Mammary epithelial cell (primary cell): Measurements from ENCODE around the gene CAMKK2.

Source experiments
- EZH2 ChIP-seq: IDR thresholded peaks from 2 replicates; pipeline ENCODE4 v1.6.1; 2012; ENCODE audit warnings: low read length, inconsistent platforms, borderline replicate concordance
- TF ChIP-seq, protein P1 (sequence below), 2 donors: IDR thresholded peaks in 1 of 2; conservative IDR thresholded peaks in 1 of 2; 2 replicates each; pipeline ENCODE4 v1.5.1; 2011 to 2012; ENCODE audit warnings: inconsistent platforms in 2 of 2, low read length in 2 of 2, mild to moderate bottlenecking in 2 of 2, control low read depth in 1 of 2, low read depth in 1 of 2; ENCODE audit not compliant: insufficient read depth in 1 of 2; ENCODE audit errors: extremely low read depth in 1 of 2

- TF ChIP-seq, protein P1, sequence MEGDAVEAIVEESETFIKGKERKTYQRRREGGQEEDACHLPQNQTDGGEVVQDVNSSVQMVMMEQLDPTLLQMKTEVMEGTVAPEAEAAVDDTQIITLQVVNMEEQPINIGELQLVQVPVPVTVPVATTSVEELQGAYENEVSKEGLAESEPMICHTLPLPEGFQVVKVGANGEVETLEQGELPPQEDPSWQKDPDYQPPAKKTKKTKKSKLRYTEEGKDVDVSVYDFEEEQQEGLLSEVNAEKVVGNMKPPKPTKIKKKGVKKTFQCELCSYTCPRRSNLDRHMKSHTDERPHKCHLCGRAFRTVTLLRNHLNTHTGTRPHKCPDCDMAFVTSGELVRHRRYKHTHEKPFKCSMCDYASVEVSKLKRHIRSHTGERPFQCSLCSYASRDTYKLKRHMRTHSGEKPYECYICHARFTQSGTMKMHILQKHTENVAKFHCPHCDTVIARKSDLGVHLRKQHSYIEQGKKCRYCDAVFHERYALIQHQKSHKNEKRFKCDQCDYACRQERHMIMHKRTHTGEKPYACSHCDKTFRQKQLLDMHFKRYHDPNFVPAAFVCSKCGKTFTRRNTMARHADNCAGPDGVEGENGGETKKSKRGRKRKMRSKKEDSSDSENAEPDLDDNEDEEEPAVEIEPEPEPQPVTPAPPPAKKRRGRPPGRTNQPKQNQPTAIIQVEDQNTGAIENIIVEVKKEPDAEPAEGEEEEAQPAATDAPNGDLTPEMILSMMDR (conservative IDR thresholded peaks at IDR 0.05 in 1 of 2, IDR thresholded peaks at IDR 0.05 in 1 of 2; ENCODE audit: extremely low read depth in 1 of 2, insufficient read depth in 1 of 2, low read depth in 1 of 2, low read length in 2 of 2) = no peak
- TF ChIP-seq EZH2 = no peak
Observed at GRCh38 chr12:121261398-121261797, 35.1 kb downstream of the CAMKK2 start.
